Astrocyte of the cerebellum (primary cell): Measurements from ENCODE around the gene MALSU1.

Experiments used
- DNase-seq: peaks from one replicate; pipeline ENCODE4 v3.0.0-alpha.2; 2011; ENCODE audit warnings: low read depth
- H3K4me3 ChIP-seq: 2 replicates; pipeline ENCODE4 v1.5.1; 2011; ENCODE audit warnings: mild to moderate bottlenecking, low read depth, low read length, moderate library complexity
- in situ Hi-C: cut with HindIII; loops from 2 replicates; pipeline ENCODE4 v1.10.0; 2017; ENCODE audit warnings: low sequenced_read_pairs
- TF ChIP-seq, protein P1 (sequence below): IDR thresholded peaks from 2 replicates; pipeline ENCODE4 v1.5.1; 2012; ENCODE audit warnings: low read length, low read depth, moderate library complexity, mild to moderate bottlenecking; ENCODE audit errors: missing control alignments

Gene MALSU1

DNA sequence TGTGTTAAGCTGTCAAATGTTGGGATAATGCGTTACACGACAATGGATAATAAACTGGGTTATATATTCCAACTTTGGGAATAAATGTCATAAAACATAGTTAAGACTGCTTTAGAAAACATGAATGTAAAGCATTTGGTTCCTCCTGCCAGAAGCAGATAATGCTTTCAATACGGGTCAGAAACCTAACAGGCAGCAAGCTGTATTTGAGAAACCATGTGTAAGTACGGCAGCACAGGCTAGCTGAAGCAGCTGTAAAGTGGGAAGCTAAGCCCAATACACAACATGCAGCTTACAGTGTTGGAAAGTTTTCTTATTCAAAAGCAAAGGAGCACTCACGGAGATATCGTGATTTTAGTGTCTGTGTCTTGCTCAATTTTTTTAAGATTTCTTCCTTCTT, 46.5 kb downstream of the MALSU1 start:
- H3K4me3 ChIP-seq, result no peak overlapping the region
- DNase-seq, result no peak
- TF ChIP-seq, protein P1, sequence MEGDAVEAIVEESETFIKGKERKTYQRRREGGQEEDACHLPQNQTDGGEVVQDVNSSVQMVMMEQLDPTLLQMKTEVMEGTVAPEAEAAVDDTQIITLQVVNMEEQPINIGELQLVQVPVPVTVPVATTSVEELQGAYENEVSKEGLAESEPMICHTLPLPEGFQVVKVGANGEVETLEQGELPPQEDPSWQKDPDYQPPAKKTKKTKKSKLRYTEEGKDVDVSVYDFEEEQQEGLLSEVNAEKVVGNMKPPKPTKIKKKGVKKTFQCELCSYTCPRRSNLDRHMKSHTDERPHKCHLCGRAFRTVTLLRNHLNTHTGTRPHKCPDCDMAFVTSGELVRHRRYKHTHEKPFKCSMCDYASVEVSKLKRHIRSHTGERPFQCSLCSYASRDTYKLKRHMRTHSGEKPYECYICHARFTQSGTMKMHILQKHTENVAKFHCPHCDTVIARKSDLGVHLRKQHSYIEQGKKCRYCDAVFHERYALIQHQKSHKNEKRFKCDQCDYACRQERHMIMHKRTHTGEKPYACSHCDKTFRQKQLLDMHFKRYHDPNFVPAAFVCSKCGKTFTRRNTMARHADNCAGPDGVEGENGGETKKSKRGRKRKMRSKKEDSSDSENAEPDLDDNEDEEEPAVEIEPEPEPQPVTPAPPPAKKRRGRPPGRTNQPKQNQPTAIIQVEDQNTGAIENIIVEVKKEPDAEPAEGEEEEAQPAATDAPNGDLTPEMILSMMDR, result no peak
- in situ Hi-C loops, result no loop called here

DNA sequence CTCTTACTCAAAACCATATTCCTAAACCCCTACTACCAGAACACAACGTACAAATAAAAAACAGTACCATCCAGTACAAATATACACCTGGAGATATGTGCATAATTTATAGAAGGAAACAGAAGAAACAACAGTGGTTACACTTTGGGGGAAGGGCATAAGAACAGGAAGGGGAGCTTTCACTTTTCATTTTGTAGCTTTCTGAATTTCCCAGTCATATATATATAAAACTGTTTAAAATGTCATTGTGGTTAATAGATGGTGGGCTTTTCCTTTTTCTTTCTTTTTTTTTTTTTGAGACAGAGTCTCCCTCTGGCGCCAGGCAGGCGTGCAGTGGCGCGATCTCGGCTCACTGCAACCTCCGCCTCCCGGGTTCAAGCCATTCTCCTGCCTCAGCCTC, 47.2 kb downstream of the MALSU1 start:
- DNase-seq, result no peak
- TF ChIP-seq, protein P1, result no peak
- in situ Hi-C loops, result no loop called here
- no peak overlapping the region for H3K4me3 ChIP-seq

DNA sequence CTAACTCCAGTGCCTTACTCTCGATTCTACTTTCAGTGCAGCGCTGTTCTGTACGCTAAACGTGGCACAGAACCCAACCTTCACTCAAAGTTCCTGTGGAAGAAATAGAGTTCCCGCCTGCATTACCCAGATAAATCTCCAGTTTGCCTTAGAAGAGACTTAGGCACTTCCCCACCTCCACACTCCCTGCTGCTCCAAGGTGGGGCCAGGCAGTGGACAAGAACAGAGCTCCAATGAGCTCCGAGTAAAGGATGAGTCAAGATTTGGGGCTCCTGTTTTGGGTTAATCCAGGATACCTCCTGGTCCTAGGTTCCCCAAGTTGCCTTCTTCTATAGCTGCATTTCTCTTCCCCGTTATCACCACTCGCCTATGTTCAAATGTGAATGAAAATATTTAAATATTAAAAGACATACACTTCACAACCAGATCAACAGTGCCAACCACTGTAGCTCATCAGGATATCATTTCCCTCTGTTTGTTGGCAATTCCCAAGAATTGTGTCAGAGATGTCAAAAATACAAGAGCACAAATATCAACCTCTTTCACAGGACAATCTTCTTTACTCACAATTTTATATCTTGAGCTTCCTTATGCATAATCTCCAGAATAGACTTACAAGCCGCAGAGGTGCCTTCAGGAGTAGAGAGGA, 48.0 kb downstream of the MALSU1 start:
- peak overlapping the region; percentile 11 for H3K4me3 ChIP-seq
- in situ Hi-C loops, result no loop called here
- no peak for DNase-seq
- TF ChIP-seq, protein P1, result no peak

DNA sequence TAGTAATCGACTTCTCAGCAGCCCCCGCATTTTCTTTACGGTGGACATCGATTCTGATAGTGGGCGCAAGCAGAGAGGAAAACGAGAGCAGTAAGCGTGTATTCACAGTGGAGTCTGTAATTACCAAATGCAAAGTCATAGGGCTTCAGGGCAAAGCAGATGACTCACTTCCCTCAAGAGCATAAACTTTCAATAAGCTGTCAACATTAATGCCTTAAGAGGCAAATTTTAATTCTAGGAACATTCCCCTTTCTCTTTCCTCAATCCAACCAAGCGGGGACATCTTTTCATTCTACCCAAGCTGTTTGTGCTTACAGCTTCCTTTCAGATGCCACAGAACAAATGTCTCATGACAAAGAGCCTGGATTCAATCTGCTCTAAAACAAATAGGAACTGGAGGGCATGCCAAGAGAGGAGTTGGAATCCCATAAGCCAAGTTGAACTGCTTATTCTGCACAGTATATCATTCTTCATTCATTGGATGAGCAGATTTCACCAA, 48.6 kb downstream of the MALSU1 start:
- in situ Hi-C loops, result no loop called here
- H3K4me3 ChIP-seq, result peak overlapping the region; percentile 11
- TF ChIP-seq, protein P1, result no peak
- DNase-seq, result peak; percentile 60

DNA sequence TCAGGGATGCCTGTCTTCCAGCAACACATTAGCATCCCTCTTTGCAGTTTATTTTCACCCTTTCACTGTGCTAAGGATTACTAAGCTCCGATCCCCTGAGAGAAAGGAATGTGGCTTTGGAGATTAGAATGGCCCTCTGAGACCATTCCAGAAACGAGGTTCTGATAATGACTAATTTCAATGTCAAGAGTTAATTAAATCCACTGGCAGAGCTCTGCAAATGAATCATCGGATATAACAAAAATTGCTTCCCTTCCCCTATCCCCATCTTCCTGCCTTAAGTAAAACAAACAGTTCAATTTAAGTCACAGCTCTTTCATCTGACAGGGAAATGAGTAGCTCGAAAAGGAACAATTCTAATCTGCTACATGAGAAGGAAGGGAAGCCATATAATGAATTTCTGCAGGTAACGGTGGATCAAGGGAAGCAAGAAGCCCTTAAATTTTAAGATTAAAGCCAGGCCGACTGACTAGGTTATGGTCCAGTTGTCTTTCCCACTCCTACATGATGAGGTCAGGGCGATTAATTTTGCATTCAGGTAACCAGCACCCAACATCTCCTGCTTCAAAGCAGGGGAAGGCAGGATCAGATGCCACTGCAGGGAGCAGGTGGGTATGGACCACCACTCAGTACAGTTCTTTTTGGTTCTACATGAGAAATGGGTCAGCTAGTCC, 50.5 kb downstream of the MALSU1 start:
- DNase-seq, result peak; percentile 62
- TF ChIP-seq, protein P1, result no peak
- in situ Hi-C loops, result no loop called here
- H3K4me3 ChIP-seq, result no peak overlapping the region

DNA sequence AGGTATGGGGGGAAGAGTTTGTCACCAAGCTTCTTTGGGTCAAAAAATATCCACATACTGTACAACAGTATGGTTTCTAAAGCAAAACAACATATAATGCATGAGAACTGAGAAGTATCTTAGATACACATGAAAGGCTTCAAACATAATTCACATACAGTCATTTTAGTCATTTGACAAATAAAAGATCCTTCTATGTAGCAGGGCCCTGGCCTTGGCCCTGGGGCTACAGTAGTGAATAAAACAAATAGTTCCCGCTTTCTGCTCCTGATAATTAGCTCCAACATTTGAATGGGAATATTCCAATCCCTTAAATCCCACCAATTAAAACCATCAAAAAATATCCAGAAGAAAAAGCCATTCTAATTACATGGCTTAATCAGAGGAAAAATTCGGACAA, 51.3 kb downstream of the MALSU1 start:
- in situ Hi-C loops, result no loop called here
- DNase-seq, result no peak
- H3K4me3 ChIP-seq, result no peak overlapping the region
- TF ChIP-seq, protein P1, result no peak
